ENCODE measurements around the gene DCTN3. TPM values are rescaled to one million over a fixed set of nuclear protein-coding genes. Genes with fewer than 3 reads are reported as not detected.

The DCTN3 gene
- total and polyA plus RNA-seq, 2 donors from 2014 or later, result 92.0 to 175 TPM

GRCh38 chr9:34579808-34580163 is 40.5 kb downstream of the DCTN3 start:
- no peak overlapping the region for H3K27ac ChIP-seq (ENCODE audit: low read depth in 2 of 2, low read length in 2 of 2)
- no peak for FAIRE-seq
- intact Hi-C loops (cut with DNase I), result no loop called here
- no peak overlapping the region for H3K9ac ChIP-seq (ENCODE audit: low read length in 3 of 3)
- H3K4me1 ChIP-seq (ENCODE audit: control insufficient read depth in 2 of 3, insufficient read depth in 2 of 3, low read depth in 1 of 3, low read length in 3 of 3), result peaks cover 0 to 2% (median 0%) of the 10 kb centered on the region in 3 donors
- H3K36me3 ChIP-seq (ENCODE audit: control insufficient read depth in 2 of 3, insufficient read depth in 3 of 3, low read length in 3 of 3), result no peaks in the 10 kb centered on the region
- DNase-seq, result no peak
- TF ChIP-seq CTCF (IDR thresholded peaks at IDR 0.05; ENCODE audit: borderline replicate concordance, extremely low read depth, insufficient read depth), result no peak
- H3K9me3 ChIP-seq (ENCODE audit: control insufficient read depth in 2 of 3, insufficient read depth in 1 of 3, low read length in 3 of 3), result no peaks in the 10 kb centered on the region
- H3K27me3 ChIP-seq (ENCODE audit: control insufficient read depth, insufficient read depth, low read length), result peaks cover 2% of the 10 kb centered on the region
- H3K4me3 ChIP-seq (ENCODE audit: low read length in 3 of 3), result no peak overlapping the region

- no peak overlapping the region for H3K27ac ChIP-seq (ENCODE audit: low read depth in 2 of 2, low read length in 2 of 2)
- no peak for FAIRE-seq
- peaks cover 2% of the 10 kb centered on the region for H3K27me3 ChIP-seq (ENCODE audit: control insufficient read depth, insufficient read depth, low read length)
- H3K4me3 ChIP-seq (ENCODE audit: low read length in 3 of 3), result no peak overlapping the region
- no peaks in the 10 kb centered on the region for H3K9me3 ChIP-seq (ENCODE audit: control insufficient read depth in 2 of 3, insufficient read depth in 1 of 3, low read length in 3 of 3)
- TF ChIP-seq CTCF (IDR thresholded peaks at IDR 0.05; ENCODE audit: borderline replicate concordance, extremely low read depth, insufficient read depth), result no peak
- H3K9ac ChIP-seq (ENCODE audit: low read length in 3 of 3), result no peak overlapping the region
- H3K36me3 ChIP-seq (ENCODE audit: control insufficient read depth in 2 of 3, insufficient read depth in 3 of 3, low read length in 3 of 3), result no peaks in the 10 kb centered on the region
- intact Hi-C loops (cut with DNase I), result no loop called here
- peaks cover 0 to 2% (median 0%) of the 10 kb centered on the region in 3 donors for H3K4me1 ChIP-seq (ENCODE audit: control insufficient read depth in 2 of 3, insufficient read depth in 2 of 3, low read depth in 1 of 3, low read length in 3 of 3)
- peak in 2 of 5 donors; percentile 52 to 86 for DNase-seq
Measured at GRCh38 chr9:34579104-34579807, 41.0 kb downstream of the DCTN3 start.

GRCh38 chr9:34578241-34579103 is 41.8 kb downstream of the DCTN3 start:
- Histone ChIP-seq H3K9ac (ENCODE audit: low read length in 3 of 3) (no peak overlapping the region), H3K27ac (ENCODE audit: low read depth in 2 of 2, low read length in 2 of 2) (no peak overlapping the region), H3K4me1 (ENCODE audit: control insufficient read depth in 2 of 3, insufficient read depth in 2 of 3, low read depth in 1 of 3, low read length in 3 of 3) (peaks cover 0 to 2% (median 0%) of the 10 kb centered on the region in 3 donors), H3K36me3 (ENCODE audit: control insufficient read depth in 2 of 3, insufficient read depth in 3 of 3, low read length in 3 of 3) (no peaks in the 10 kb centered on the region), H3K27me3 (ENCODE audit: control insufficient read depth, insufficient read depth, low read length) (peaks cover 2% of the 10 kb centered on the region), H3K9me3 (ENCODE audit: control insufficient read depth in 2 of 3, insufficient read depth in 1 of 3, low read length in 3 of 3) (no peaks in the 10 kb centered on the region), H3K4me3 (ENCODE audit: low read length in 3 of 3) (peak overlapping the region in 1 of 3 donors; percentile 14)
- DNase-seq (peak in 4 of 5 donors; percentile 68 to 88 (median 82)), FAIRE-seq (no peak)
- TF ChIP-seq CTCF (IDR thresholded peaks at IDR 0.05; ENCODE audit: borderline replicate concordance, extremely low read depth, insufficient read depth), result no peak
- intact Hi-C loops (cut with DNase I), result no loop called here
